GM18508 (cell line): Measurements from ENCODE around the gene NUPR2.
A peak's percentile ranks its signal among the peaks of the same experiment; 100 is the strongest.
"Not testable (repeated sequence)": the region's sequence is repeated elsewhere in the genome, so short reads cannot be mapped to it uniquely, and the experiment has no call there.

Experiments used
- ATAC-seq: cut with Tn5 transposase; IDR thresholded peaks from one replicate; pipeline ENCODE4 v1.9.1; 2021; ENCODE audit warnings: moderate number of reproducible peaks; ENCODE audit not compliant: insufficient read depth, unreplicated experiment

Gene NUPR2

GRCh38 chr7:56115852-56116538 lies at the start of gene NUPR2:
Gene NUPR2, minus strand, starts transcription at chr7:56116417. Its CDS starts 103 bp downstream, at chr7:56116314.
- no peak for ATAC-seq

- no peak for ATAC-seq
These were observed 41.1 kb upstream of the NUPR2 start for GRCh38 chr7:56157238-56157790.

DNA sequence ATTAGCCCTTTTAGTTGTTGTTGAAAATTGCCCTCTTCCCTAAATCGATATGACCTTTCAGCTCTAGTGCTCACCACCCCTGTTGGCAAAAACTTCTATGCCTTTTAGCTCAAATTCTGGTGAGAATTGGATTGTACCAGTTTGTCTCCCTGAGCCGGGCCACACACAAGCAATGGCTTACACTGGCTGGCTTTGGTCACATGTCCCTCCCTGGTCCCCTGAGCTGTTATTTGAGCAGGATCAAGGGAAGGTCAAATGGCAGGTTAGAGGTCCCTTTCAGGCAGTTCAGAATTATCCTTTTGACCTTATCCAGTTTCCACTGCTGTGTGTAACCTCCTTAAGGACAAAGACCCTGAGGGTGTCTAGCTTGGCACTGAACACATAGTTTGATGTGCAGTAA lies 14.8 kb upstream of the NUPR2 start:
- not testable (repeated sequence) for ATAC-seq

DNA sequence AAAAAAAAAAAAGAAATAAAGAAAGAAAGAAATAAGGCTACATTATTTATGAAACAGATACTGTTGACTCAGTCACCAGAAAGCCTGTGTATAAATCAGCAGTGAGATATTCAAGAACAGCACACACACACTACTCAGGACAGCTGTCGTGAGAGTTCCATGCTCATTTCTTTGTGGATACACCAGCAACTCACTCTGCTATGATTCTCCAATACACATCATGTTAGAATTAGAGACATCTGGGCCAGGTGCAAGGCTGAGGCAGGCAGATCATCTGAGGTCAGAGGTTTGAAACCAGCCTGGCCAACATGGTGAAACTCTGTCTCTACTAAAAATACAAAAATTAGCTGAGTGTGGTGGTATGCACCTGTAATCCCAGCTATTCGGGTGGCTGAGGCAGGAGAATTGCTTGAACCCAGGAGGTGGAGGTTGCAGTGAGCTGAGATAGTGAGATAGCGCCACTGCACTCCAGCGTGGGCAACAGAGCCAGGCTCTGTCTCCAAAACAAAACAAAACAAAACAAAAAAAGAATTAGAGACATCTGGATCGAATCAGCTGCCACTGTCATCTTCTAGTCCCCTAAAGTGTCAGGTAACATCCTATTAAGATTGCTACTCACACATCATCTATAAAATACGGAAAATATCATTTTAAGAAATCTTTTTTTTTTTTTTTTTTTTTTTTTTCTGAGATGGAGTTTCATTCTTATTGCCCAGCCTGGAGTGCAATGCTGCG lies 11.2 kb upstream of the NUPR2 start:
- ATAC-seq: no peak

GRCh38 chr7:56125831-56126230 lies 9.6 kb upstream of the NUPR2 start:
- ATAC-seq: no peak

DNA sequence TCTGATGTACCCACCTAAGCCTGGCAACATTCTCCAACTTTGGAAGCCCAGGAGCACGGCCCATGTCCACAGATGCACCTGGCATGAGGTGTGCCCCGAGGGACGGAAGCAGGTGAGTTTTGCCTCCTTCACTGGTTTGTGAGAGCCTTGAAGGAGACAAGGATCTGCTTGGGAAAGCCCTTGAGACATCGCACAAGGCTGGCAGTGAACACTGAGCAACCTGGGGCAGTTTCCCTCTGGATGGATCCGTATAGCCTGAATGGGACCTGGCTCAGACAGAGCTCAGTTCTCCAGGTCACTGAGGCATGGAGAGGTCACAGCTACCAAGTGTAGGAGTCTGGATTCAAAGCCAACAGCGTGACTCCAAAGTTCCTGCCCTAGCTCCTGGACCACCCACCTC lies 8.8 kb upstream of the NUPR2 start:
- ATAC-seq: no peak

DNA sequence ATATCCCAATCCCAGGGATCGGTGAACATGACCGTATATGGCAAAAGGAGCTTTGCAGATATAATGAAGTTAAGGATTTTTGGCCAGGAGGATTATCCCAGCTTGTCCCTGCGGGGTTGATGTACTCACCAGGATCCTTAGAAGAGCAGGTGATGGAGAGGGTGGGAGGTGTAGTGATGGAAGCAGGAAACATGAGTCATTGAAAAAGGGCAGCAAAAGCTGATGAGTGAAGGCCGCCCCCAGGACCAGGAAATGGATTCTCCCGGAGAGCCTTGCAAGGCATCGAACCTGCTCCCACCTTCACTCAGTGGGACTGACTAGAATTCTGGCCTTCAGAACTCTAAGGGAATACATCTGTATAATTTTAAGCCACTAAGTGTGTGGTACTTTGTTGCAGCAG lies 5.2 kb upstream of the NUPR2 start:
- ATAC-seq: no peak

DNA sequence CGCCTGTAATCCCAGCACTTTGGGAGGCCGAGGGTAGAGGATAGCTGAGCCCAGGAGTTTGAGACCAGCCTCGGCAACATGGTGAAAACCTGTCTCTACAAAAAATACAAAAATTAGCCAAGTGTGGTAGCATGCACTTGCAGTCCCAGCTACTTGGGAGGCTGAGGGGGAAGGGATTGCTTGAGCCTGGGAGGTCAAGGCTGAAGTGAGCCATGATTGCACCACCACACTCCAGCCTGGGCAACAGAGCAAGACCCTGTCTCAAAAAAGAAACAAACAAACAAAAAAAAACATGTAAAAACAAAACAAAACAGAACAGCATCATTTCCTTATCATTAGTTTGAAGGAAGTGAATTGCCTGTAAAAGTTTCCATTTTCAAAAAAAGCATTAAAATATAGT lies 4.0 kb downstream of the NUPR2 start:
- ATAC-seq: not testable (repeated sequence)

- ATAC-seq: no peak
These were observed 5.6 kb downstream of the NUPR2 start for GRCh38 chr7:56110611-56111010.

- ATAC-seq: no peak
These were observed 8.3 kb downstream of the NUPR2 start for GRCh38 chr7:56107954-56108258.

DNA sequence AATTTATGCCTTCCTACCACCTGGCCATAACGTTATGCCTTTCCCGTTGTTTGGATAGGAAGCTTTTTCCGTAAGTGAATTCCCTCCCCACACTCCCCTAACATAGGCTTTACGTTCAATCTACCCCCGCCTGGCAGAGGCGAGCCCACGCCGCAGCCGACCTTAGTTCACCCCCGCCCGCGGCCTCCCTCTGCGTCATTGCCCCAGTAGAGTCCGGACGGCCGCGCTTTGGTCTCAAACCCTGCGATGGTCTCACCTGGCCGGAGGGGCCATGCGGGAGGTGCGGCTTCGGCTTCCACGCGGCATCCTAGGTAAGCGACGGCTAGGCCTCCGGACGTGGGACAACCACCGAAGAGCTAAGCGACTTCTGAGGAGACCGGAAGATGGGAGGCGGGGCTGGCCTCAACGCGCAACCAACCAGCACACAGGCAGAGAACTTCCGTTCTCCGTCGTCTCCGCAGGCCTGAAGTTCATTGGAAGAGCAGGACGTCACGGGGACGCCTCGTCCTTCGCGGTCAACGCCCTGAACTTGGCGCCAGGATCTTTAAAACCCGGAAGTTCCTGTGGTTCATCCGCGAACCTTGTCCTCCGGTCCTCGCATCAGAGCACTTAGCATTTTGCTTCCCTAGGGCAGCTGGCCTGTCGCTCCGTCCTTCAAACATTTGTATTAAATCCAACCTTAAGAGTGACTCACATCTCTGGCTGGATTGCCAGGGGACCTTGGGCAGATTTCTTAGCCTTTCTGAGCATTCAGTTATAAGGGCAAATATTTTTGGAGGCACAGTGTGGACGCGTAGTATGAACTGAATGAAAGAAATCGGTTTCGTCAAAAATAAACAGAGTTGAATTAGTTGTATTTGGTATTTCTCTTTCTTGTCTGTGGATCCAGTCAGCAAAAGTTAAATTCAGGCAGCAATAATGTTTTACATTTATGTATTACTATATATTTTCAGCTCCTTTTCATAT lies 9.8 kb downstream of the NUPR2 start, which contains the start of gene CHCHD2:
CHCHD2 (minus strand) TSS at position 369 of the 966 bp plus-strand sequence; CDS start at position 306, 63 bp downstream.
- ATAC-seq: peak; percentile 99

DNA sequence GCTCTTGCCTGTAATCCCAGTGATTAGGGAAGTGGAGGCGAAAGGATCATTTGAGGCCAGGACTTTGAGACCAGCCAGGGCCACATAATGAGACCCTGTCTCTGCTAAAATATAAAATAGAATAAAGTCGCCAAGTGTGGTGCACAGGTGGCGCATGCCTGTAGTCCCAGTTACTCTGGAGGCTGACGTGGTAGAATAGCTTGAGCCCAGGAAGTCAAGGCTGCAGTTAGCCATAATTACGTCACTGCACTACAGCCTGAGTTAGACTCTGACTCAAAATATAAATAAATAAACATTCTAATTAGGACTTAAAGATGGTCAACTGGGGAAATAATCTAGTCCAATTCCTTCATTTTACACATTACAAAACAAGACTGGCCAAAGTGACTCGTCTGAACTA lies 10.7 kb downstream of the NUPR2 start:
- no peak for ATAC-seq

GRCh38 chr7:56104138-56104537 lies 12.1 kb downstream of the NUPR2 start:
- ATAC-seq: not testable (repeated sequence)

GRCh38 chr7:56099653-56100052 lies 16.6 kb downstream of the NUPR2 start:
- no peak for ATAC-seq

- ATAC-seq: not testable (repeated sequence)
These were observed 17.8 kb downstream of the NUPR2 start for GRCh38 chr7:56098187-56099008.

- no peak for ATAC-seq
These were observed 18.5 kb downstream of the NUPR2 start for GRCh38 chr7:56097700-56098099.

- no peak for ATAC-seq
These were observed 23.3 kb downstream of the NUPR2 start, which contains the start of gene PHKG1 for GRCh38 chr7:56092789-56093531. Gene PHKG1, minus strand, starts transcription at chr7:56092952. Its CDS starts 4,011 bp downstream, at chr7:56088941.

DNA sequence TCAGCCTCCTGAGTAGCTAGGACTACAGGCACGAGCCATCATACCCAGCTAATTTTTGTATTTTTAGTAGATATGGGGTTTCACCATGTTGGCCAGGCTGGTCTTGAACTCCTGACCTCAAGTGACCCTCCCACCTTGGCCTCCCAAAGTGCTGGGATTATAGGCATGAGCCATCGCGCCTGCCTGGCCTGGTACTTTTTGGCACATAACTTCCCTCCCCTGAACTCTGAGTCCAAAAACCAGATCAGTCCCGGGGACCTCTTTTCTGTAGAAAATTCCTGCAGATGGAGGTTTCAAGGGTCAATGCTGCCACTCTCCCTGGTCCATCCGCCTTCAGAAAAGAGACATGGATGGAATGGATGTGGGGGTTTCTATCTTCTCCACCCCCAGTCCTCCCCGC lies 23.8 kb downstream of the NUPR2 start:
- ATAC-seq: not testable (repeated sequence)

DNA sequence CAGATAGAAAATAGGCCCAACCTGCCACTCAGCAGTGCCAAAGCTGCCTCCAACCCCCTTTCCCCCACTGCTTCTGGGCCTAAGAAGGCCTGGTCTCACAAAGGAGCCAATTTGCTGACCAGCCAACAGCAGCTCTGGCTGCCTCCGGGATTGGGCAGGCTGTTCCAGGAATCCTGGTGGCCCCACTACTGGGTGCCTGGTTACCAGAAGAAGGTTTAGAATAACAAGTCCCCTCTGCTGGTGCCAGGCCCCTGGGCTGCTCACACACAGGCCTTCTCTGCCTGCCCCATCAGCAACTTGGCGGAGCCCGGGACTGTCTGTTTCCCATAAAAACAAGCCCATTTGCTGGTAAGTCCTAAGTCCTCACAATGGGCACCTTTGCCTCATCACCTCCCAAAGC lies 24.6 kb downstream of the NUPR2 start:
- ATAC-seq: no peak
